T1000 (cell line): ENCODE results near the gene BCL7A.
"Not testable (repeated sequence)": the region's sequence is repeated elsewhere in the genome, so short reads cannot be mapped to it uniquely, and the experiment has no call there.

Source experiments
- DNase-seq: peaks from one replicate; lab custom pipeline; 2025; ENCODE audit warnings: mixed read lengths; lab: John Stamatoyannopoulos, UW

Gene BCL7A

DNA sequence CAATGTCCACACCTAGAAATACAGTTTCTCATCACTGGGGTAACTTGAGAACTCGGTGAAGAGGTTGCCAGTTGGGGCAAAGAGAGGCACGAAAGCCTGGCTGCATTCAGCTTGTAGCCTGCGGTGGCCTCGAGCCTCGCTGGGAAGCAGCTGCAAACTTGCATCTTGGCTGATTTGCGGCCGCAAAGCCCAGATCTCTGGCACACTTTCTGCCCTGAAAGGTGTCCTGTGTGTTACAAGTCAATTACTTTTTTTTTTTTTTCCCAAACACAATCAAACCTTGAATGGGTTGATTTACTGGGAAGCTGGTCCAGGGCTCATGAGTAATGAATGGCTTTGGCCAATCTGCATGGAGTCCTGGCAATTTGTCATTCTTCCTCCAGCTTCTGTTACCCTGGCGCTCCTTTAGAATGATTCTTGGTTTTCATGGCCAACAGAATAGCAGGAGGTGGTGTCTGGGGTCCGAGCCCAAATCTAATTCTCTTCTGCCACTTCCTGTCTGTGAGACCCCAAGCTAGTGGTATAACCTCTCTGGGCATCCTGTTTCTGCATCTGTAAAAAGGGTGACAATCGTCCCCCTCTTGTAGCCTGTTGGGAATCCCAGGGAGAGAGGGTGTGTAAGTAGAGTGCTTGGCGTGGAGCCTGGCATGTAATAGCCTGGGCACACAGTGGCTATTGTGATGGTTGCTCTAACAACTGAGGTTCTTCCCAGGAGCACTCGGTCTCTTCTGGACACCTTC lies 6.7 kb downstream of the BCL7A start:
- DNase-seq = no peak

DNA sequence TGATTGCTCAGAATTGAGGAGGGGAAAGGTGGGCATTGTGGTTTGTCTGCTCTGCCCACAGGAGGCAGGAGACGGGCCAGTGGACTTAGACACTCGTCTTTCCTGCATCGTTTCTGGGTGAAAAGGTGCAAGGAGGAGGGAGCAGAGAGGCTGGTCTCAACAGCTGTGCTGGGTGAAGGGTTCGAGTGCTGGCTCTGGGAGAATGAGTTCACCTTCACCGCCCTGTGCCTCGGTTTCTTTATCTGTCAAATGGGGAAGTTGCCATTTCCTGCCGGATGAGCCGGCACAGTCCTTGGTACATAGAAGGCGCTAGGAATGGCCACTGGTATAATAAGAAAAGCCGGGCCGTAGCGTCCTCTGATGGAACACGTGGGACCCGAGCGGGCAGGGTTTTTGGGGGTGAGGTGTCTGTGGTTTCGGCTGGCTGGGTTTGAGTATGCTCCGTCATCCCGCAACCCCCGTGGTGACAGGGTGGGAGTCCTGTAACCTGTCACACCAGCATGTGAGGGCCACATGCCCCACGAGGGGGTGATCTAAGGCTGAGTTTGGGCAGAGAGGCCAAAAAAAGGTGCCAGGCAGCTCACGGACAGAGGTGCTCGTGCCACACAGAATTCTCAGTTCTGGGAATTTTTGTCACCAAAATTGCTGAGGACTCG lies 7.3 kb downstream of the BCL7A start:
- no peak for DNase-seq

DNA sequence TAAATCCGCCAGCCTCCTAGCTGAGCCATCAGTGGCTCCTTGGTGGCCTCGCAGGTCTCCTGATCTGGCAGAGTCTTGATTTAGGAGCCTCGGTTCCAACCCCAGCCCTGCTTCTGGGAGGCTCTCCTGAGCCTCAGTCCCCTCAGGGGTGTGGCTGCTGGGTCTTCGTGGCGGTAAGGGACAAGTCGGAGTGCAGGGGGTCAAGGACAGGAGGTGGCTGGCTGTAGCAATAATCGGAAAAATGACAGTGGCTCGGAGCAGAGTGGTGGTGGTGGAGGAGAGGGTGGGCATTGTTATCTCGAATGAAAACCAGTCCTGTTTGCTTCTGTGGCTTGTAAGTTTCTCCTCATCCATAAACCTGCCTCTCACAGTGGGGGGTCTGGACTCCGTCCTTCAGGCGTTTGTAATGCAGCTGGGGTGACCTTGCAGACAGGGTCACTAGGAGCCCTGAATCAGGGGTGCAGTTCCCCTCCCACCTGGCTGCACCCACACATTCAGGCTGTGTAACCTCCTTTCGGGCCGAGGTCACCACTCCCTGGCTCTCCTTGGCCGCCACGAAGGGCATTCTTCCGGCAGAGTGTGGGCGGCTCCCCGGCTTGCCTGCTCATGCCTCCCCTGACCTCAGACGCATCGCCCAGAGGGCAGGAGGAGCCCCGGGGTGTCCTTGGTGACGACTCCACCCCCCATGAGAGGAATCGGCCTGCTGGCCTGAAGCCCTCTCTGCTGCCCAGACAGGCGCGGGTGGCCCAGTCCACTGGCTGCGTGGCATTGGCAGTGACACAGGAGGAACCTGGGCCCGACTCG lies 8.1 kb downstream of the BCL7A start:
- no peak for DNase-seq

DNA sequence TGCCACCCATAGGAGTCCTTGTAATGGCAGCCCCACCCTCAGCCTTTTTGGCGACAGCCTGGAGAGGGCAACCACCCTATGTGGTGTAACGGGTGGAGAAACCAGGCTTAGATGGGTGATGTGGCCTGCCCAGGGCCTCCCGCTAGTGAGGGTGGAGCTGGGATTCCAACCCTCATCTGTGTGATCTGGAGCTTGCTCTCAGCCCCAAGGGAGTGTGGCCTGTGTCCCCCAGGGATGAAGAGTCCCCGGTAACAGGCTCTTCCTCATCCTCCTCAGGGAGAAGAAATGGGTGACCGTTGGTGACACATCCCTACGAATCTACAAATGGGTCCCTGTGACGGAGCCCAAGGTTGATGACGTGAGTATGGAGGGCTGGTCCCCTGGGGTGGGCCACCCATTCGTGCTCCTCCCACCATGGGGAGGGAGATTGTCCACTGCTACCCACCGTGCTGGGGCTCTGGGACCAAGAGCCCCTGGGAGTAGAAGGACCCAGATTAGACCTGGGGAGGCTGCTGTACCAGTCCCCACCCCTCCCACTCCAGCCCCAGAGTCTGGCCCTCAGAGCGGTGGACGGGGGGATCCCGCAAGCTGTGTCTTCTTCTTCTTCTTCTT lies 8.8 kb downstream of the BCL7A start:
- no peak for DNase-seq

DNA sequence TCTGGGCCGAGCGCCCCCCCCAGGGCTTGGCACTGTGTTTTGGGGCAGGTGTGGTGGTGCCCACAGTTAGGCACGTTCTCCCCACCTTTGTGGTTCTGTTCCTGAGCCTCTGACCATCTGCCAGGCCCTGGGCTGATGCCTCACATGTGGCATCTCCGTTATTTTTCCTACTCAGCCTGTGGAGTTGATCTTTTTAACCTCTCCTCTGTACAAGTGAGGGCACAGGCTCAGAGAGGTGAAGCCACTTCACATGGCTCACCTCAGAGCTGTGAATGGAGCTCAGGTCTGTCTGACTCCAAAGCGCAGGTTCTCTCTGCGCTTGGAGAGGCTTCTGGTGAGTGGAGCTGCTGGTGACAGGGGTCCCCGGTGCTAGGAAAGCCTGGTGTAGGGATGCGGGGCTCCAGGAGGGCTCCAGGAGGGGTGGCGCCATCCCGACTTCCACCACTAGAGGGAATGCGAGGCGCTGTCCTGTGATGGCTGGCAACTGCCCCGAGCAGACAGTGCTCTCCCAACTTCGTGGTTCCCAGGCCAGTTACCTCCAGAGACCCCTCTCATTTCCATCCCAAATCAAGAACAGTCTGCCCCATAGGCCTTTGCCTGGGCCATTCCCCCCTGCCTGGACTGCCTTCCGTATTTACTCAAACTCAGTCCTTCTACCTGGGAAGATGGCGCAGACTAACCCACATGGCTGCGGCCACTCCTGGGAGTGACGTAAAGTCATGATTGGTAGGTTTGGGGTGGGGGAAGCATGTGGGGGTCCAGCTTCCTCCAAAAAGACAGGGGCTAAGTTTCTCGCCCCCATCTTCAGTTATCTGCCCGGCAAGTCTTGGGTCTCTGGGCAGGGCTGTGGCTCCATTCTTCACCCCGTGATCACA lies 9.9 kb downstream of the BCL7A start:
- DNase-seq = no peak

DNA sequence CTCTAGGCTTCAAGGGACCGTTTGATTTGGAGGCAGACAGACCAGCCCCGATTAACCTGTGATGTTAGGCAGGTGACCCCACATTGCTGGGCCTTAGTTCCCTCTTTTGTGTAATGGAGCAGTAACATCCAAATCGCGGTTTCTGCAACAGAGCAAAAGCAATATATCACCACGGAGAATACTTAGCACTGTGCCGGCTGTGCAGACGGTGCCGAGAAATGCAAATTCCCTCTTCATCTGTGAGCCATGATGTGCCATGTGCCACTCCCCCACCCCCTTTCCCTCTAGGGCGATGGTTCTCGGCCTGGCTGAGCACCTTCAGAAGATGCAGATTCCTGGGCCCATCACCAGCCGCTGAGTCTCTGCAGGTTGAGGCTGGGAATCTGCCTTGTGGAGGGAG lies 10.9 kb downstream of the BCL7A start:
- no peak for DNase-seq

DNA sequence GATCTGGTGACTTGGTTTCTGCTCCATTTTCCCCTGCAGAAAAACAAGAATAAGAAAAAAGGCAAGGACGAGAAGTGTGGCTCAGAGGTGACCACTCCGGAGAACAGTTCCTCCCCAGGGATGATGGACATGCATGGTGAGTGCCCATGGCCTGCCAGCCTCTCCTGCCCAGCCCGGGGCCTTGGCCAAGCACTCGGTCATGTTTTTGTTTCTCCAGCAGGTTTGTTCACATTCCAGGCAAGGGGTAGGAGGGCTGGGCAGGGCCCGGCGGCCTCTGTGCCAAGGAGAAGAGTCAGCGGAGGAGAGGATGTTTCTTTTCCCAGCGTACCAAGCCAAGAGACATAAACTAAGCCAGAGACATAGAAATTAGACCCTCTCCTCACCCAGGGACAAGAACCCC lies 13.6 kb downstream of the BCL7A start:
- no peak for DNase-seq

DNA sequence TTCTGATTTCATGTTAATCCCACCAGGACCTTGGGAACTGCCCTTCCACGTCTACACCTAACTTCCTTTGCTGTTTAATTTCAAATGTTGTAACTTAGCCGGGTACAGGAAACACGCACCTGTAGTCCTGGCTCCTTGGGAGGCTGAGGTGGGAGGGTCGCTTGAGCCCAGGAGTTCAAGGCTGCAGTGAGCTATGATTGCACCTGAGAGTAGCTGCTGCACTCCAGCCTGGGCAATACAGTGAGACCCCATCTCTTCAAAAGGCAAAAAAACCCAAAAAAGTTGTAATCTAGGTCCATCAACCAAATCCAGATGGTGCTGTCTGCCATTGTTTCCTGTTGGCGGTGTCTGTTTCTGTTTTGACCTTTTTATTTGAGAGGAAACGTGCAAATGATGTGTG lies 14.5 kb downstream of the BCL7A start:
- DNase-seq = no peak

DNA sequence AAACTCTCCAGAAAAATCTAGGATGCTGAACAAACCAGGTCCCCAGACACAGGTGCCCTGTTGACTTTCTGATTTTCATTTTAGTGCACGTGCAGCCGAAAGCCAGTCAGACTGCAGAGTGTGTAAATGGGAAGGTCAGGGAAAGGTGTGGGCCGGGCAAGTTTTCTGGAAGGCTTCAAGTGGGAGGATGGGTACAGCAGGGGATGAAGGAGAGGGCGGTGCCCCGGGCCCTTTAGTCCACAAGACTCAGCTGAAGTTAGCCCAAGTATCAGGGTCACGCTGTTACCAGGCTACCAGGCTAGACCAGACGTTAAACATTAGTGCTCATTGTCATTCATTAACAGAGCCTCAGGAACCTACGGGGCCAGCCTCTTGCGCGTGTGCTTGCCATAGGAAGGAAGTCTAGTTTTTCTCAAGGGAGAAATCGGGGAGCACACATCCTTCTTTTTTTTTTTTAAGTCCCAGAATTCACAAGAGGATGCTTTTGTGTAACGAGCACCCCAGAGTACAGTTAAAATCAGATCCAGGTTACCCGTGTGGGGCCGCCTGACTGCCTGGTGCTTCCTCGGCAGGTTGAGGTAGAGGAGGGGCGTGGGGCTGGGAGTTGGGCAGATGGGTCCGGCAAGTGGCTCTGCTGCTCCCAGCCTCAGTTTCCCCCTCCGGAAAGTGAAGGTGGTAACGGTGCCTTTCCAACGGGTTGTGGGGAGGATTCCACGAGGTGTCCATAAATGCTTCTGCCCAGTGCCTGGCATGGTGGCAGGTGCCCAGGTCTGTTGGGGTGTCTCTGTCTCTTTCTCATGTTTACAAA lies 19.1 kb downstream of the BCL7A start:
- DNase-seq = no peak

DNA sequence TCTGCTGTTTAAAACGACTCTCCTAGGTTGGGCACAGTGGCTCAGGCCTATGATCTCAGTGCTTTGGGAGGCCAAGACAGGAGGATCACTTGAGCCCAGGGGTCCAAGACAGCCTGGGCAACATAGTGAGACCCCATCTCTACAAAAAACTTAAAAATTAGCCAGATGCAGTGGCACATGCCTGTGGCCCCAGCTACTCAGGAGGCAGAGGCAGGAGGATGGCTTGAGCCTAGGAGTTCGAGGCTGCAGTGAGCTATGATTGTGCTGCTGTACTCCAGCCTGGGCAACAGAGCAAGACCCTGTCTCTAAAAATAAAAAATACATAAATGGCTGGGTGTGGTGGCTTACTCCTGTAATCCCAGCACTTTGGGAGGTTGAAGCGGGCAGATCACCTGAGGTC lies 19.8 kb downstream of the BCL7A start:
- not testable (repeated sequence) for DNase-seq

DNA sequence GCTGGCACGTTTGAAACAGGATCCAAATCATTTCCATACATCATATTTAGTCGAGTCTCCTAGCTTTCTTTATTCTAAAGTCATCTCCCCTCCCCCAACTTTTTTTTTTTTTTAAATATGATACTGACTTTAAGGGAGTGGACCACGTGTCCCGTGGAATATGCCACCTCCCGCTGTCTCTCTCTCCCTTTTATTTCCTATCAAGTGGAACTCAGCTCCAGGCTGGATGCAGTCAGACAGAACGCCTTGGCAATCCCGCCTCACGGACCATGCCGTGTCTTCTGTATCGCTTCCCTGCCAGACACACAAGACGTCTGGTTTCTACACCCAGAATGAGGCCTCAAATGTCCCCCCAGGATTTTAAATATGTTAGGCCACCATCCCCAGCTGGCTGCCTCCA lies 21.2 kb downstream of the BCL7A start:
- DNase-seq = no peak

DNA sequence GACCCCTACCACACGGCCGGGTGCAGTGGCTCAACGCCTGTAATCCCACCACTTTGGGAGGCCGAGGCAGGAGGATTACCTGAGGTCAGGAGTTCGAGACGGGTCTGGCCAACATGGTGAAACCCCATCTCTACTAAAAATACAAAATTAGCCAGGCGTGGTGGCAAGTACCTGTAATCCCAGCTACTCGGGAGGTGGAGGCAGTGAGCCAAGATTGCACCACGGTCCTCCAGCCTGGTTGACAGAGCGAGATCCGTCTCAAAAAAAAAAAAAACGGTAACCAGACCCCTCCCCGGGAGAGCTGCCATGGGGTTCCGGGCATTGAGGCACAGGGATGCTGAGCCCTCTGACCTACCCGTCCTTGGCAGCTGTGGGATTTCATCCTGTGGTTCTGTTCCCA lies 21.8 kb downstream of the BCL7A start:
- DNase-seq = no peak

DNA sequence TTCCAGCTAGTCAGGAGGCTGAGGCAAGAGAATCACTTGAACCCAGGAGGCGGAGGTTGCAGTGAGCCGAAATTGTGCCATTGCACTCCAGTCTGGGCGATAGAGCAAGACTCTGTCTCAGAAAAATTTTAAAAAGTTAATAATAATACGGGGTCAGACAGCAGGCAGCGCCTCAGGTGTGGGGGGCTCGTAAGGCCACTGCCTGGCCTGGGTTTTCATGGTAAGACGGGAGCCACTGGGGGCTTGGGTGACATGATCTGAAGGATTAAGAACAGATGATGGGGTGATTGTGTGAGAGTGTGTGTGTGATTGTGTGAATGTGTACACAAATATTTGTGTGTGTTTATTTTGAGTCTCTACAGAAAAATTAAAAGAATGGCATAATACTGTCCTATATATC lies 23.6 kb downstream of the BCL7A start:
- no peak for DNase-seq

DNA sequence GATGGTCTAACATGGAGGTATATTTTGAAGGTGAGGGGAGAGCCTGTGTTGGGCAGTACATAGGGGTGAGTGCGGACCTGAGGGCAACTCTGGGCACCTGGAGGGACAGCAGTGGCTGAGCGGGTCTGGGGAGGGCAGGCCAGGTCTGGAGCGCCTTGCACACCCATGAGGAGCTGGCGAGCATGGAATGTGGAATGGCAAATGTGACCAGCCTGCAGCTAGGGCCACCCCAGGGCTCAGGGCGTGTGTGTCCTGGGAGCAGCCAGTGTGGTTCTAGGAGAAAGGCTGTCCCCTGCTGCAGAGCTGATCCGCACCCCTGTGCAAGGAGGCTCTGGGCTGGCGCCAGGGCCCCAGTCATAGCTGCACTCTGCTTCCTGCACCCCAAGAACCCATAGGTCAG lies 24.5 kb downstream of the BCL7A start:
- no peak for DNase-seq

DNA sequence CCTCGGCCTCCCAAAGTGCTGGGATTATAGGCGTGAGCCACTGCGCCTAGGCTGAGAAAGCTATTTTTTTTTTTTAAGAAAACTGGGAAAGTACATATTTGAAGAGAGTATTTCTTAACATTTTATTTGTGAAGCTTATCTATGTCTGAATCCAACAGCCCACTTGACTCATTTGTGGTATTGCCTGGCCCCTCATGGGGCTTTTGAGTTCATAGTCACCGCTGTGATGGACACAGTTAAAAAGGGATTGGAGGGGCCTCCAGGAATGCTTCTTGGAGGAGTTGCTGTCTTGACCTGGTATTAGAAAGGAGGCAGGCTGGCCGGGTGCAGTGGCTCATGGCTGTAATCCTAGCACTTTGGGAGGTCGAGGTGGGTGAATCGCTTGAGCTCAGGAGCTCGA lies 26.5 kb downstream of the BCL7A start:
- no peak for DNase-seq

DNA sequence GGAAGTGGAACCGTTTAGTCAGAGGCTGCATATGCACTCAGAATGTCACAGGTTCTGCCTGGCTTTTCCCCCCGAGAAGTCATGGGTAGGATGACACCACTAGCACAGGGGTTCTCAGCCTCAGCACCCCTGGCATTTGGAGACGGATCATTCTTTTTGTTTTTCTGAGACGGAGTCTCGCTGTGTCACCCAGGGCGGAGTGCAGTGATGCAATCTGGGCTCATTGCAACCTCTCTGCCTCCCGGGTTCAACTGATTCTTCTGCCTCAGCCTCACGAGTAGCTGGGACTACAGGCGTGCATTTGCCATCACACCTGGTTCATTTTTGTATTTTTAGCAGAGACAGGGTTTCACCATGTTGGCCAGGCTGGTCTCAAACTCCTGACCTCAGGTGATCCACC lies 28.1 kb downstream of the BCL7A start:
- DNase-seq = no peak

DNA sequence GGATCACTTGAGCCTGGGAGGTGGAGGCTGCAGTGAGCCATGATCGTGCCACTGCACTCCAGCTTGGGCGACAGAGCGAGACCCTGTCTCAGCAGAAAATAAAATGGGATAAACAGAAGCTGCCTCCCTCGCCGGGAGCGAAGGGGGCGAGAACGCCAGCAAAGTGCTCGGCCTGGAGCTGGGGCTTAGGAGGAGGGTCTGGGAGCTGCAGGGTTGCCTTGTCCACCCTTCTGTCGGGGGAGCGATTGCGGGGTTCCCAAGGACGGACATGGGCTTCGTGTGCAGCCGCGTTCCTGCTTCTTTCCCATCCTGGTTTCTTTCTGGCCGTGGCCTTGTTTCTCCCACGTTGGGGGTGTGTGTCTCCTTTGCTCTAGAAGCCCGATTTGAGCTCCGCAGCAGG lies 29.0 kb downstream of the BCL7A start:
- no peak for DNase-seq

DNA sequence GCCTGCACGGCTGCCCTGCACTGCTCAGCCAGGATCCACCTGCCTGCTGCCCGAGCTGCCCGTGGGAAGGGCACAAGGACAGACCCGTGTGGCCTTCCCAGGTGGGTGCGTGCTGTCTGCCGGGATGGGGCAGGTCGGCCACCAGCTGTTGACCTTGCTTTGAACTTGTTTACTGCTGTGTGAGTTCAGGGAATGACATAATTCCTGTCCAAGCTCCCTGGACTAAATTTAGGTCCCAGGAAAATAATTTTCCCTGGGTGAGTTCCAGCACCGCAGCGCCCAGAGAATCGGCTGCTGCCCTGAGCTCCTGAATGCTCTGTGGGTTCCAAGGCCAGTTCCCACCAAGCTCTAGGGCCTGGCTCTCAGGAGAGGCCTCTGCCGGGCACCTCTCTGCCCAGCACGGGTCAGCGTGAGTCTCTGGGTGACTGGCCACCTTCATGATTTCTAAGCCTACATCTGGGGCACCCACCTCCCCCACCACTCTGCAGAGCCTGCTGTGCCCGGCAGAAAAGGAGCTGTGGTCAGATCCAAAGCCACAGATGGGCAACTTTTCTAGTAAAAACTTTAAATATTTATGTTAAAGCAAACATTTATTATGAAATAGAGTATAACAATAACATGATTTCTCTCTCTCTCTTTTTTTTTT lies 29.7 kb downstream of the BCL7A start:
- no peak for DNase-seq

DNA sequence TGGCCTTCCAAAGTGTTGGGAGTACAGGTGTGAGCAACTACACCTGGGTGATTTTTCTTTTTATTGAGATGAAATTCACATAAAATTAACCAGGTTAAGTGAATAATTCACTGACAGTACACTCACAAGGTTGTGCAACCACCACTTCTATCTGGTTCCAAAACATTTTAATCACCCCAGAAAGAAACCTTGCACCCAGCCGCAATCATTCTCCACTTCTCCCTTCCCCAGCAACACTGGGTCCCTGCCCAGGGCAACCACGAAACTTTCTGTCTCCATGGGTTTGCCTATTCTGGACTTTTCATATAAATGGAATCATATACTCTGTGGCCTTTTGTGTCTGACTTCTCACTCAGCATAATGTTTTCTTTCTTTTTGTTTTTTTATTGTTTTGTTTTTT lies 30.6 kb downstream of the BCL7A start:
- no peak for DNase-seq

DNA sequence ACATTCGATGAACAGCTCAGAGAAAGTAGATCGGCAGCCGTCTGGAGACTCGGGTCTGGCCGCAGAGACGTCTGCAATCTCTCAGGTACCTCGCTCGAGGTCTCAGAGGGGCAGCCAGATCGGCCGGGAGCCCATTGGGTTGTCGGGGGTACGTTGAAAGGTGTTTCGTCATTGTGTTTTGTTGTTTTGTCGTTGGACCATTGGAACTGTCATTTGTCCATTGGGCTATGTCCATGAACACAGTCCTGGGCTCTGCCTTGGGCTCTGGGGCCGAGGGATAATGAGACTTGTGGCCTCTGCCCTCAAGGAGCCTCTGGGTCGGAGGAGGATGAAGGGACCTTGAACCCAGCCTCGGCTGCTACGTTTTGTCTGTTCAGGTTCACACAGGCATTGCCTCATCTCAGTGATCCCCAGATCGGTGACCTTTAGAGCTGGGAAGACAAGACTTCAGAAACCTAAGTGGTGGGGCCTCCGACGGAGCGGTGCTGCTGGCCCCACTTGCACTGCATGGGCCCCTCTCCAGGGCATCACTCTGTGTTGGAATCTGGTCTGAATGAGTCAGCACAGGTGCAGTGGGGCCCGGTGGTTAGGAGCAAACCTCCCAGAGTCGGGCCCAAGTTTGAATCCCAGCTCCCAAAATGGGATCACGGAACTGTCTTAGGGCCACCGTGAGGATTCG lies 33.3 kb downstream of the BCL7A start:
- DNase-seq = no peak
